ENCODE measurements around the gene GLRB.

- TF ChIP-seq CTCF (IDR thresholded peaks at IDR 0.05) (no peak), POLR2A (IDR thresholded peaks at IDR 0.05) (no peak), POLR2AphosphoS5 (IDR thresholded peaks at IDR 0.05) (no peak)
These were observed 94.4 kb downstream of the GLRB start for GRCh38 chr4:157170321-157170720.

Data from sigmoid colon (tissue), 4 donors.